Measurements from ENCODE around the gene VRK1. TPM values are rescaled to one million over a fixed set of nuclear protein-coding genes. Genes with fewer than 3 reads are reported as not detected.
A peak's percentile ranks its signal among the peaks of the same experiment; 100 is the strongest.

Gene VRK1
- total and polyA plus RNA-seq, 3 experiments from 2014 or later = 36.6 to 72.2 (median 67.0) TPM

DNA sequence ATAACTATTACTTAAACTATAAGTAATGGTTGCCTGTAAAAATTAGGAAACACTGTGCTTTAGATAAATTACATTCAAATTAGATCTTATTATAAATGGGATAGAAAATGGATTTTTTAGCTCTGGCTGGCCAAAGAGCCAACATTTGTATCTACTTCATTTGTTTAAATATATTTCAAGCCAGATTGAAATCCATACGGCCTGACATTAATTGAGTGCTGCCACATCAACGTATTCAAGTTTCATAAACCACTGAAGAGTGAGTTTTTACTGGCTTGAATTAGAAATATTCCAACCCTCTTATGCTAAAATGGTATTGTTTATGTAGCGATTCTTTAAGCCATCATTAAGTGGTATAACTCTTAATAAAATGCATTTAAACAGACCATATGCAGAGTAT is 133.3 kb downstream of the VRK1 start:
- Mint-ChIP-seq H3K27me3 (no peaks in the 10 kb centered on the region), H3K4me1 (no peaks in the 10 kb centered on the region)
- H3K27me3 ChIP-seq (ENCODE audit: insufficient read depth, low read length, poor library complexity, severe bottlenecking) = no peaks in the 10 kb centered on the region

More for the DNA sequence above, 133.3 kb downstream of the VRK1 start:
- no peak overlapping the region for H3K4me3 Mint-ChIP-seq
- no peaks in the 10 kb centered on the region for H3K9me3 Mint-ChIP-seq
- CTCF ChIA-PET = no interaction called here
- no peak for DNase-seq
- no peaks in the 10 kb centered on the region for H3K36me3 ChIP-seq (ENCODE audit: insufficient read depth, low read length)
- H3K36me3 Mint-ChIP-seq = peaks cover 0 to 1% (median 0%) of the 10 kb centered on the region in 3 donors
- H3K27ac Mint-ChIP-seq = peak overlapping the region in 1 of 8 donors; percentile 14
- H3K4me3 ChIP-seq (ENCODE audit: low read length) = no peak overlapping the region
- POLR2A ChIA-PET = no interaction called here
- H3K4me1 ChIP-seq (ENCODE audit: insufficient read depth, low read length) = no peaks in the 10 kb centered on the region
- H3K27ac ChIP-seq (ENCODE audit: low read depth, low read length) = no peak overlapping the region
- H3K9me3 ChIP-seq (ENCODE audit: low read length) = no peaks in the 10 kb centered on the region
